HuH-7.5 (cell line): ENCODE data around the gene GLRA3.
"Not testable (repeated sequence)": the region's sequence is repeated elsewhere in the genome, so short reads cannot be mapped to it uniquely, and the experiment has no call there.

Experiments used
- DNase-seq: peaks from one replicate; pipeline ENCODE4 v3.0.0; 2011; ENCODE audit warnings: low spot score

The GLRA3 gene

DNA sequence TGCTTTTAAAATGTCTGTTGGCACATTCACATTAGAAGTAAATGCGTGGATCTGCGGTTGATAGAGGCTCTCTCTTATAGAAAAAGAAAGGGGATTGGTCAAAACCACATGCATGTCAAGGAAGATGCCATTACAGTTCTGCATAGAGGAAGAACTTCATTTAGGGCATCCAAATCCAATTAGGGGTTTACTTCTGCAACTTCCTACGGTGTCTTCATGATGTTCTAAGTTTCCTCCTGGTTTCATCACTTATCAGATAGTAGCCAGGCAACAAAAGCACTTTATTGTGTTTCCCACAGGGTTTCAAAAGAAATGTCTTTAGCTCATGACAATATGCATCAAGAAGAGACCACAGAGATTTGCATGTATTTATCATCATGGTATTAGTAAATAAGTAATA is 170.8 kb downstream of the GLRA3 start:
- no peak for DNase-seq

GRCh38 chr4:174657472-174657871 is 171.6 kb downstream of the GLRA3 start:
- no peak for DNase-seq

DNA sequence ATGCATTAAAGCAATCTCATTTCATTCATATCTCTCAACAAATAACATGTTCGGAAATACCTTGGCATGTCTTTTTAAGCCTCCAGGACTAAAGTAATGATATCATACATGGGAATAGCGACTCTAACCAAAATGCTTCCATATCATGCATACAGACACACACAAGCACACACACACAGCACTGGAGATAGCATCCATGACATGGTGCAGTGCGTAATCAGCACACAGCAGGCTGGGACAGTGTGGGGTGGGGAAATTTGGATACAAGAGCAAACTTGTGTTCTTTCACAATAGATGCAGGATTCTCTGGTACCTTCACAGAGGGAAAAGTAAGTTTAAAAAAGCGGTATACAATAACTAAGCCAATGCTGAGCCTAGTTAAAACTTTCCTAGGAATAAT is 174.4 kb downstream of the GLRA3 start:
- no peak for DNase-seq

DNA sequence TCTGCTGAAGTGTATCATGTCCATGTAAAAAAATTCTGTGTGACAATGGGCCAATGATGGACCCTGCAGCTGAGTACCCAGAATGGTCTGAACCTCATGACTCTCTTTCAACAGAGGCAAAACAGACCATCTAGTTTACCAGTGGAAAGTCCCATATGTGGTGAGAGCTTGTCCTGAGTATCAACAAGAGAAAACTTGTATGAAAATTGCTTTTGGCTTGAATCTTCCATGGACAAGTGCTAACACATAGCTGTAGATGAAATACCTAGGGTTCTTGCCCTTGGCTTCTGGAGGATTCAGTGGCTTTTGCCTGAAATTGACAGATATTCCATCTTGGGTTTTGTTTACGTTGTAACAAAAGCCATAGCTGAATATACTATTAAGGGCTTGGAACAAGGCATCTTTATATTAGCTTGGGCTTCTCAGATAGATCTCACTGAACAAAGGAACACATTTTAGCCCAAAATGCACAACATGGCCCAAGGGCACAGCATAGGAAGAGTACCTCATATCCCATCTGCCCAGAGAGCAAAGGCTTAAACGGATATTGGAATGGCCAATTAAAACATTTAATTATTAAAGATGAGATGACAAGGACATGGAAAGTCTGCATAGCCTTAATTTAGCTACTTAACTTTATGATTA is 178.2 kb downstream of the GLRA3 start:
- no peak for DNase-seq

GRCh38 chr4:174648812-174649211 is 180.2 kb downstream of the GLRA3 start:
- no peak for DNase-seq

DNA sequence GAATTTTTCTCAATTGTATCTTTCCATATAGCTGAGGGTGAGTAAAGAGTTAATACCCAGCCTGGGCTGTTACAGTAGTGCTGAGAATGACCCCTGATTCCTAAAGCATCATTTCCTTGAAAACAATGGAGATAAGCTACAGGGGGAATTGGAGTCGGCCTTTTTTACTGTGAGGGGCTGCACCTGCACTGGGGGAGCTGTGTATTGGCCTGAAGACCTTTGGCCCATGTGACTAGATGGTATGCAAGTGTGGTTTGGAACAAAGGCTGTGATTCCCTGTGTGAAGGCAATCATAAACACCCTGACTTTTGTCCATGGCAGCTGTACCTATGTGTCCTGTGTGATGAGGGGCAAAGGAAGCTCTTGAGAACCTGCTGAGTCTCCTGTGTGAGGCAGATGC is 182.7 kb downstream of the GLRA3 start:
- no peak for DNase-seq

DNA sequence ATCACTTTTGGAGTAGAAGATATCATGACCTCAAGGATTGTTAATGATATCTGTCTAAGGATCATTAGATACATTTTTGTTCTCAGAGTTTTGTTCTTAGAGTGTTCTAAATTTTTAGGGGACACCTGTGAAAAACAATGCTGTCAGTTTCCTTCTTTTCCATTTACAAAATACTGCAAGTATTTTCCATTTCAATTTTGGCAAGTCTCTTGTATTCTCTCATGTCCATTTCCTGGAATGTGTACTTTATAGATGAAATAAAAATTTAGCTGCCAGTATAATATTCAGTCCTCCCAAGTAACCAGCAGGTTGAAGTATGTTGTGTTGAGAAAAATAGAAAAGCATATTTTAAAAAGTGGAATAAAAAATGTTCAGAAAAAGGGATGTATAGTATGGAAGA is 188.9 kb downstream of the GLRA3 start:
- DNase-seq, result no peak

- no peak for DNase-seq
These were observed 193.3 kb downstream of the GLRA3 start for GRCh38 chr4:174635732-174636131.

GRCh38 chr4:174633399-174633798 is 195.6 kb downstream of the GLRA3 start:
- DNase-seq, result no peak

GRCh38 chr4:174631901-174632758 is 196.9 kb downstream of the GLRA3 start:
- peak; percentile 6 for DNase-seq

- not testable (repeated sequence) for DNase-seq
These were observed 199.1 kb downstream of the GLRA3 start for GRCh38 chr4:174629907-174630450.

GRCh38 chr4:174629265-174629664 is 199.8 kb downstream of the GLRA3 start:
- DNase-seq, result no peak

DNA sequence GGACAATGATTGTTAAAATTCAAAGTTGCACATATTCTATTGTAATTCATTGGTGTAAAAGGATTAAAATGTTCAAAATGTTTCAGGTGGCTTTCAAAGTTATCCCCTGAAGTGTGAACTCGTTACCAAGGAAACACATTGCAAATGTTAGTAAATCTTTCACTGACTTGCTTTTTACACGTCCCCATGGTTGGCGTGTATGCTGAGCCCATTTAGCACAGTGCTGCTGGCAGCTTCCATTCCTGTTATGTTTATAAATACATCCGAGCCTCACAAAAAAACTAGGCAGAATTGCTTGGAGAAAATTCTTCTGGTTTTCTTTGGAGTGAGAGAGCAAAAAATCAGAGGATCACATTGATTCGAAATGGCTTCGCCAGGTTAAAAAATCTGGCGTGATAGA is 200.9 kb downstream of the GLRA3 start:
- no peak for DNase-seq

DNA sequence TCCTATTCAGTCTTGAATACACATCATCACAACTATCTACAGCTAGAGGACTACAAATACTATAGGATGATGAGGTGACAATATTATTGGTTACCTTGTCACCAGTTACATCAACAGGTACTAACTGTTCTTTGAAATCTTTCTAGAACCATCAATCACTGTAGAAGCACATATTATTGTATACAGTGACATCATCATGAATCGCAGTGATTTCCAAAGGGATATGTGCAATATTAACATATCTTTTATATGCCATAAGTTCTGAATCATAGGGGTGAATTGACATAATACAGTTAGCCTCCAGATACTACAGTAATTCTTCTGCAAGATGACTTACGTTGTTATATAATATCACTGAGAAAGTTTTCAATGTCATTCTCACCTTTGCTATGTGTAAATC is 201.6 kb downstream of the GLRA3 start:
- DNase-seq, result no peak

GRCh38 chr4:174626342-174627008 is 202.6 kb downstream of the GLRA3 start:
- no peak for DNase-seq

DNA sequence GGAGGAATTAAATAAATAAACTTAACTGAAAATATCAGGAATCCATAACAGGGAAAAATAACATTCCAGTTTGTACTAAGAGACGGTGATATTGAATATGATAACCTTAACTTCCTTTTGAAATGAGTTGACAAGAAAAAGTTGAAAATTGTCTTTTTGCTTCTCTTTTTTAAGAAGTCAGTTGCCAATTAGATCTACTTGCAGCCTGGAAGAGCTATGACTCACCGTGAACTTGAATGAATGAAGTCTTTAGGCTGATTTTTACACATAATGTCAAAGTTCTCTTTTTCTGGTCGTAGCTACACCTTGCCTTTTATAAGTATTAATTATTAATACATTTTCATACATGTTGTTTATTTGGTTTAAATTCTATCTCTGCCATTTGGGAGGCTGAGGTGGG is 212.4 kb downstream of the GLRA3 start:
- DNase-seq, result no peak

DNA sequence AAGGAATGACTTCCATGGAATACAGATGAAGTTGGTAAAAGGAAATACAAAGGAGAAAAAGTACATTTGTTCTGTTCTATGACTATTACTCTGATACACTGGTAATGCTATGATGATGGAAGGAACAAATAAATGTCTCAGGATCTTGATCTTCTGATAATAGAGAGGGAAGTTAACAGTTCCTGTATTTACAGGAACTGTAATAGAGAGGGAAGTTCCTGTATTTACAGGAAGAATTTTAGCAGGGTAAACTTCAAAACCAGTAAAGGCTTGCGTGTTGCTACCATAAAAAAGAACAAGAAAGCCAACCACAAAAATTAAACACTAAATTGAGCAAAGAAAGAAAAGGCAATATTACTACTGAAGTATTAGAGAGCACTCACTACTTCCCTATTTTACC is 215.1 kb downstream of the GLRA3 start:
- no peak for DNase-seq

DNA sequence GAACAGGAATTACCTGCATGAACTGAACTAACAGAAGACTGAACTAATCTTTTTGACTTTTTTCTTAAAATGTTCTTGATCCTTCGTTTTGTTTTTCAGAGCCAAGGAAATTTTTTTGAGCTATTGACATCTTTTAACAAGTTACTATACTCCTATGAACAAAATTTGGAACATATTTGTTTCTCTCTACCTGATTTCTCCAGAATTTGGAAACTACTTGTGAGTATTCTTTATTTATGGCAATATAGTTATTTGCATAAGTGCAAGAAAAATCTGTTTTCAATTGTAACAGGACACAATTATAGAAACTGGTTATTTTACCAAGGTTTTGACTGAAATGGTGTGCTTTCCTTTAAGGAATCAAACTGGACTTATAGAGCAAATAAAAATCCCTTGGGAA is 217.3 kb downstream of the GLRA3 start:
- DNase-seq, result no peak

GRCh38 chr4:174607792-174608191 is 221.3 kb downstream of the GLRA3 start:
- DNase-seq, result no peak

DNA sequence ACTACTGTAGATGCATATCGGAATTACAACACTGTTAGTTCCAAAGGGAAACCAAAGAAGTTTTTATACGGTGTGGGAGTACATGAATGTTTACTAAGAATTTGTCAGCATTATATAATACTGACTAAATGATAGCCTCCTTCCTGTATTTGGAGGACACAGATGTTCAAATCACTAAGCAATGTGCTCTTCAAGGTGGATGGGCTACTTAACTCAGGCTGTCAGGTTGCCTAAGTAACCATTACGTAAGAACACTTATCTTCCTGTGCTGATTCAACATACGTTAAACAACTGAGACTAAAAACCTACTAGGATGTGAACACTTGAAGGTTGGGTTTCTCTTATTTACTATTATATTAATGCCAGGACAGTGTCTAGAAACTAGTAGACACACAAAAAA is 224.8 kb downstream of the GLRA3 start:
- no peak for DNase-seq

GRCh38 chr4:174600391-174600790 is 228.7 kb downstream of the GLRA3 start:
- DNase-seq, result no peak

GRCh38 chr4:174598800-174599199 is 230.2 kb downstream of the GLRA3 start:
- no peak for DNase-seq

- no peak for DNase-seq
These were observed 232.5 kb downstream of the GLRA3 start for GRCh38 chr4:174596513-174596912.
